GM13976 (cell line): ENCODE results near the gene LMX1A.

Experiments
- DNase-seq: peaks from one replicate; pipeline ENCODE4 v3.0.0; 2012; ENCODE audit warnings: low spot score
- in situ Hi-C: fragments of 300-500 bp; cut with MboI; formaldehyde crosslinking; loops from one replicate; pipeline ENCODE4 v1.12.0; 2022; ENCODE audit warnings: low sequenced_read_pairs, mixed read lengths, inconsistent platforms; ENCODE audit not compliant: unreplicated experiment
- TF ChIP-seq, protein P1 (sequence below): IDR thresholded peaks from 2 replicates; pipeline ENCODE4 v1.5.1; 2012; ENCODE audit warnings: borderline replicate concordance, mild to moderate bottlenecking; ENCODE audit not compliant: insufficient read depth; ENCODE audit errors: extremely low read depth, missing control alignments, control extremely low read depth

LMX1A gene

DNA sequence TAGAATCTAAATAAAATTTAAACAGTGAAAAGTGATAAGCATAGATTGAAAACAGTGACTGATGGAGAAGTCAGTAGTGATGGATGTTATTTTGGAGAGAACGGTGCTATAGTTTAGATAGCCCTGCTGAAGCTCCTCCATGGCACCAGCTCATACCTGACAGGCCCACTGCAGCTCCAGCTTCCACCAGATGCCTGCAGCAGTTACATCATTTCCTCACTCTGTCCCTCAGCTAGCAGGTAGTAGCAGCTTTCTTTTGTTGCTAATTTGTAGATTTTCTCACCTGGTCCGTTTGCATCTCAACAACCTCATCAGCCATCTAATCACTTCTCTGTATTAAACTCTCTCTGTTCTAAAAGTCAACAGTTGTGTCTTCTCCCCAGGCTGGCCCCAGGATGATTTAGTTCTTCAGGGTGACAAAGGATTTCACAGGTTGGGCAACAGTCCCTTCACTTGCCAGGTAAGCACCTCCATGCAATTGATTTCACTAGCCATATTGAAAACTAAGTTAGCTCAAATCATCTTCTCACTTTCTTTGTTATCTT is 128.3 kb downstream of the LMX1A start:
- DNase-seq = no peak
- in situ Hi-C loops = no loop called here
- TF ChIP-seq, protein P1, sequence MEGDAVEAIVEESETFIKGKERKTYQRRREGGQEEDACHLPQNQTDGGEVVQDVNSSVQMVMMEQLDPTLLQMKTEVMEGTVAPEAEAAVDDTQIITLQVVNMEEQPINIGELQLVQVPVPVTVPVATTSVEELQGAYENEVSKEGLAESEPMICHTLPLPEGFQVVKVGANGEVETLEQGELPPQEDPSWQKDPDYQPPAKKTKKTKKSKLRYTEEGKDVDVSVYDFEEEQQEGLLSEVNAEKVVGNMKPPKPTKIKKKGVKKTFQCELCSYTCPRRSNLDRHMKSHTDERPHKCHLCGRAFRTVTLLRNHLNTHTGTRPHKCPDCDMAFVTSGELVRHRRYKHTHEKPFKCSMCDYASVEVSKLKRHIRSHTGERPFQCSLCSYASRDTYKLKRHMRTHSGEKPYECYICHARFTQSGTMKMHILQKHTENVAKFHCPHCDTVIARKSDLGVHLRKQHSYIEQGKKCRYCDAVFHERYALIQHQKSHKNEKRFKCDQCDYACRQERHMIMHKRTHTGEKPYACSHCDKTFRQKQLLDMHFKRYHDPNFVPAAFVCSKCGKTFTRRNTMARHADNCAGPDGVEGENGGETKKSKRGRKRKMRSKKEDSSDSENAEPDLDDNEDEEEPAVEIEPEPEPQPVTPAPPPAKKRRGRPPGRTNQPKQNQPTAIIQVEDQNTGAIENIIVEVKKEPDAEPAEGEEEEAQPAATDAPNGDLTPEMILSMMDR = no peak

DNA sequence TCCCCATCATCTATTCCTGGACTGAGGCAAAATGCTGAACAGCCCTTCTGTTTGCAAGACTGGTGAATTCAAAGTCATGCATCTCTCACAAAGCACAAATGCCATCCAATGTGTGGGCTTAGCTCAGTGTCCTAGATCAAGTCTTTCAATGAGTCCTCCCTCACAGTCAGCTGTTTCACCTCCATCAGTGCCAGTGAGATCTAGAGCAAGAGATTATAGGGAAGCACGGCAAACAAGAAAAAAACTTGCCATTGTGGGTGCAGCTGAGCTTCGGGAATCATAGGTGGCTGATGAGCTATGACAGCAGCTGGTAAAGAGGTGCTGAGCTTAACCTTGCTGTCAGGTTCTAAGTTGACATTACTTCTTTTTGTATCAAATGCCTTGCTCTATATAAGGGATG is 130.2 kb downstream of the LMX1A start:
- in situ Hi-C loops = no loop called here
- TF ChIP-seq, protein P1 = no peak
- no peak for DNase-seq

DNA sequence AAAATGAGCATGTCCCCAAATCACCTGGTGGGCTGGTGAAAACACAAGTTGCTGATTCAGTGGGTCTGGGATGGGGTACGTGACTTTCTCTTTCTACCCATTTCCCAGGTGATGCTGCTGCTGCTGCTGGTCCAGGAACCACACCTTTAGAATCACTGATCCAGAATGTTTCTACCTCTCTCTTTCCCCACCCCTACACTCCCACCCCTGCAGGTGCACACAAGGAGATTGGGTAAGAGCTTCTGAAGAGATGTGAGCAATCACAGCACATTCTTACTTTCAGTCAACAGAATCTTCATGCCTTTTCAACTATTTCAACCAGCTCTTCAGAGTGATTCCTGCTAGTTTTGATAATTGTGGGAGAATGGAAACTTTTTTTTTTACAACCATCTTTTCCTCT is 130.9 kb downstream of the LMX1A start:
- TF ChIP-seq, protein P1 = no peak
- no peak for DNase-seq
- in situ Hi-C loops = no loop called here

DNA sequence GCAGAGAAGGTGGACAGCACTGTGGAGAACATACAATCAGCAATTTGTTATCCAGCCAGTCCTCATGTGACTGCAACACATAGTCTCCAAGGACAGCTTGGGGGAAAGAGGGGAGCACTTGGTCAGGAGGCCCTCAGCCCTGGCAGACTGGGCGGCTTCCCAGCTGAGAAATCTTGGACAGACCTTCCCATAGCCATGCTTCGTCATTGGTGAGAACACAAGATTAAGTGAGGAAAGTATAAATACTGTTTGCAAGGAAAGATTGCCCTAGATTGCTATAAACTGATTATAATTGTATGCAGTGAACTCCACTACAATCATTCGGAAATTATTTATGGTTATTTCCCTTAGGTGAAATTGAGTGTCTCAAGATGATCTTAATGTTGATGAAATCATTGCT is 131.5 kb downstream of the LMX1A start:
- TF ChIP-seq, protein P1 = no peak
- DNase-seq = no peak
- in situ Hi-C loops = no loop called here

DNA sequence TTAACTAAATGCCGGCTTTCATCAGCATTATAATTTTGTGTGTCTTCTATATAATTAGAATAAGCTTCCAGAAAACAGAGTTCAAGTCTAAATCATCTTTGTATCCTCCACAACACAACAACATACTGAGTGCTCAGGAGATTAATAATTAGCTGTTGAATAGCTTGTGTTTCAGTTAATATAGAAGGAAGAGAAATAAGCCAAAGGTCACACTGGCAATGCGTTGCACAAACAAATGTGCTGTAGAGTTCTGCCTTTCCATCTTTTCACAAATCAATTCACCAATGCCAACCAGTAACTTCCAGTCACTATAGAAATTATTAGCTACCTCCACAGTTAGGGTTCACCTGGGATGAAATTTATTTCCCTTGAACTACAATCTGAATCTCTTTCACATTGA is 132.0 kb downstream of the LMX1A start:
- TF ChIP-seq, protein P1 = no peak
- DNase-seq = no peak
- in situ Hi-C loops = no loop called here

DNA sequence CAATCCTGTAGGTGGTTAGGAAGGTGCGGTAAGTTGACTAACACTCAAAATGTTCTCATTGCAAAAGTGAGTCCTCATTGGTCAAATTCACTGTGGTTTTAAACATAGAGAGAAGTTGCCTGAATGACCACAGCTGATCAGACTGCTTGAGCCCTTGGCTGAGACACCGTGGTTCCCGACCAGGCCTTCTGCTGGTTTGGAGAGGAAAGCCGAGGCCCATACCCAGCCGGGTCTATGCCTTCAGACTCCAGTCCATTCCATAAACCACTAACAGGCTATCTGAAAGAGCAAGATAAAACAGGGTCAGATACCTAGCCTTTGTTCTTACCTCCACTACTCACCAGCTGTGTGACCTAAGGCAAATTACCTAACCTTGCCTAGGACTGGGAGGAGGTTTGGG is 133.9 kb downstream of the LMX1A start:
- TF ChIP-seq, protein P1 = no peak
- DNase-seq = no peak
- in situ Hi-C loops = no loop called here

DNA sequence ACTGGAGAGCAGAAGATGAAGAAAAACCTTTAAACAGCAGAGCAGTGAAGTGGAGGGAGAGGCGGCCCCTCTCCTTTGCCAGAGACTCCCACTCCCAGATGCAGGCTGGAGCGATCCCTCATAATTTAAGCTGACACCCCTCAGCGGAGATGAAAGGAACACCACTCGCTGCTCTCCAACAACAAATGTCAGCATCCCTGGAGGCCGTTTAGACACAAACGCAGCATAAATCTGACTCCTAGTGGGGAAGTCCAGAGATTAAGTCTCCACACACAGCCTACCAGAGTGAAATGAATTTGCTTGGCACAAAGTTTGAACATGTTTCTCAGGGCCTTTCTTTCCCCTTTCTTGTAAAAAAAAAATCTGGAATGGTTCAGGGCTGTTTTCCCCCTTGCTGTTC is 137.8 kb downstream of the LMX1A start:
- TF ChIP-seq, protein P1 = no peak
- DNase-seq = no peak
- in situ Hi-C loops = no loop called here
